Measurements from ENCODE around the gene CNPY3.

The CNPY3 gene

DNA sequence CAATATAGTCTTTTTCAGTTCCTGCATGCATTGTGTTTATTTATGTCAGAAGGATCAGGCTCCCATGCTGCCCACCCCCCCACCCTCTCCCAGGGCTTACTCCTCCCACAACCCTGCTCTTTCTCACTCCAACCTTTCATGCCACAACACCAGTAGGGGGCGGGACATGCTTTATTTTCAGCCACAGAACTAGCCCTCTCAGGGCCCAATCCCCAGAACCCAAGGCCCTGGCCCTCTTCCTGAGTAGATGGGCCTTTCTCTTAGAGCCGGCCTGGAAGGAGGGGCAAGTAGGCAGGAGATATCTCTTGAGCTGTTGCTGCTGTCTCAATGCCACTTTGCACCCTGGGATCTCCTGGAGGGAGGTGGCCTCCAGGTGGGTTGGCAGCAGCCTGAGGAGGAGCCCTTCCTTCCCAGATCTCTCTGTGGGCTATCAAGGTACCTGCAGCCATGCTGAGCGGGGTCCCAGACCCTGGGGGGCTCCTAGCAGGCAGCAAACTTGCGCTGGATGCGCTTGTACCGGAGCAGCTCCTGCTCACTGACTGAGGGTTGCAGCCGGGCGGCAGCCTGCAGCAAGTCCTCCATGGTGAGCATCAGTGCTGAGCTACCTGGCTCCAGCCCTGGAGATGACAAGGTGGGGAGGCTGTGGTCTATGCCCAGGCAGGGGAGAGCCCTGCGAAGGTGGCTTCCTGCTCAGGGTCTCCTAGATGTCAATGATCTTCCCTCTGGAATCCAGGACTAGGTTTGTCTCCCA is 34.8 kb downstream of the CNPY3 start:
- no peak for TF ChIP-seq EZH2 (IDR thresholded peaks at IDR 0.05; ENCODE audit: borderline replicate concordance, low read length)
- TF ChIP-seq, protein P1, sequence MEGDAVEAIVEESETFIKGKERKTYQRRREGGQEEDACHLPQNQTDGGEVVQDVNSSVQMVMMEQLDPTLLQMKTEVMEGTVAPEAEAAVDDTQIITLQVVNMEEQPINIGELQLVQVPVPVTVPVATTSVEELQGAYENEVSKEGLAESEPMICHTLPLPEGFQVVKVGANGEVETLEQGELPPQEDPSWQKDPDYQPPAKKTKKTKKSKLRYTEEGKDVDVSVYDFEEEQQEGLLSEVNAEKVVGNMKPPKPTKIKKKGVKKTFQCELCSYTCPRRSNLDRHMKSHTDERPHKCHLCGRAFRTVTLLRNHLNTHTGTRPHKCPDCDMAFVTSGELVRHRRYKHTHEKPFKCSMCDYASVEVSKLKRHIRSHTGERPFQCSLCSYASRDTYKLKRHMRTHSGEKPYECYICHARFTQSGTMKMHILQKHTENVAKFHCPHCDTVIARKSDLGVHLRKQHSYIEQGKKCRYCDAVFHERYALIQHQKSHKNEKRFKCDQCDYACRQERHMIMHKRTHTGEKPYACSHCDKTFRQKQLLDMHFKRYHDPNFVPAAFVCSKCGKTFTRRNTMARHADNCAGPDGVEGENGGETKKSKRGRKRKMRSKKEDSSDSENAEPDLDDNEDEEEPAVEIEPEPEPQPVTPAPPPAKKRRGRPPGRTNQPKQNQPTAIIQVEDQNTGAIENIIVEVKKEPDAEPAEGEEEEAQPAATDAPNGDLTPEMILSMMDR (IDR thresholded peaks at IDR 0.05; ENCODE audit: low read length): peak; percentile 32; the same call in 1 of the 2 replicates
- Histone ChIP-seq H3K27ac (ENCODE audit: low read depth, low read length, poor library complexity, severe bottlenecking) (no peak overlapping the region), H2AFZ (ENCODE audit: low read length) (no peak overlapping the region), H3K9me2 (ENCODE audit: low read depth, low read length) (no peaks in the 10 kb centered on the region), H3K4me2 (ENCODE audit: low read length) (no peak overlapping the region), H3K4me1 (ENCODE audit: insufficient read depth, low read length, severe bottlenecking) (peaks cover 9% of the 10 kb centered on the region), H4K20me1 (ENCODE audit: insufficient read depth, low read length) (no peaks in the 10 kb centered on the region), H3K4me3 (ENCODE audit: low read depth, low read length, poor library complexity, severe bottlenecking) (no peak overlapping the region), H3F3A (ENCODE audit: insufficient read depth, low read length) (no peaks in the 10 kb centered on the region), H3K9me3 (ENCODE audit: low read length) (no peaks in the 10 kb centered on the region), H3K27me3 (ENCODE audit: insufficient read depth, low read length) (no peaks in the 10 kb centered on the region), H3K36me3 (ENCODE audit: insufficient read depth, low read length) (peaks cover 25% of the 10 kb centered on the region; the same call in 1 of the 2 replicates), H3K9ac (ENCODE audit: low read length) (no peak overlapping the region), H3K79me2 (ENCODE audit: insufficient read depth, low read length) (no peaks in the 10 kb centered on the region)

DNA sequence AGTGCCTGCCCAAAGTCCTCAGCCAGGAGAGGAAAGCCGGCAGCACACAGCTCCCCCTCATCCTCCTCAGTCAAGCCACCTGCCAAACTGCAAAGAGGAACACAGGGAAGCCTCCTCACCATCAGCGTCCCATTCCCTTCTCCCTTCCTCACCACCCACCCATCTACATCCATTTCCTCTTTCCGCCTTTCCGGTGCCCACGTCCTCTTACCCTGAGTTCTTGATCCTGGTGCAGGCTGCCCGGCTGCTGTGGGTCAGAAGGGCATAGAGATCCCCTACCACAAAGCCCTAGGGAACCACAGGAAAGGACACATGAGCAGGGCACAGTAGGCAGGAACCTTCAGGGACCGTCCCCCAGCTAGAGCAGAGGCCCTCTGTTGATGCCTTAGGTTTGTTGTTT is 37.3 kb downstream of the CNPY3 start:
- H4K20me1 ChIP-seq (ENCODE audit: insufficient read depth, low read length): no peaks in the 10 kb centered on the region
- no peaks in the 10 kb centered on the region for H3K27me3 ChIP-seq (ENCODE audit: insufficient read depth, low read length)
- no peak overlapping the region for H3K4me3 ChIP-seq (ENCODE audit: low read depth, low read length, poor library complexity, severe bottlenecking)
- no peak overlapping the region for H2AFZ ChIP-seq (ENCODE audit: low read length)
- TF ChIP-seq, protein P1 (IDR thresholded peaks at IDR 0.05; ENCODE audit: low read length): no peak
- no peak for TF ChIP-seq EZH2 (IDR thresholded peaks at IDR 0.05; ENCODE audit: borderline replicate concordance, low read length)
- no peaks in the 10 kb centered on the region for H3K9me3 ChIP-seq (ENCODE audit: low read length)
- H3K9ac ChIP-seq (ENCODE audit: low read length): no peak overlapping the region
- no peaks in the 10 kb centered on the region for H3K4me1 ChIP-seq (ENCODE audit: insufficient read depth, low read length, severe bottlenecking)
- no peaks in the 10 kb centered on the region for H3K79me2 ChIP-seq (ENCODE audit: insufficient read depth, low read length)
- H3K27ac ChIP-seq (ENCODE audit: low read depth, low read length, poor library complexity, severe bottlenecking): no peak overlapping the region
- H3F3A ChIP-seq (ENCODE audit: insufficient read depth, low read length): no peaks in the 10 kb centered on the region
- no peak overlapping the region for H3K4me2 ChIP-seq (ENCODE audit: low read length)
- H3K9me2 ChIP-seq (ENCODE audit: low read depth, low read length): no peaks in the 10 kb centered on the region
- H3K36me3 ChIP-seq (ENCODE audit: insufficient read depth, low read length): peaks cover 25% of the 10 kb centered on the region; the same call in 1 of the 2 replicates

DNA sequence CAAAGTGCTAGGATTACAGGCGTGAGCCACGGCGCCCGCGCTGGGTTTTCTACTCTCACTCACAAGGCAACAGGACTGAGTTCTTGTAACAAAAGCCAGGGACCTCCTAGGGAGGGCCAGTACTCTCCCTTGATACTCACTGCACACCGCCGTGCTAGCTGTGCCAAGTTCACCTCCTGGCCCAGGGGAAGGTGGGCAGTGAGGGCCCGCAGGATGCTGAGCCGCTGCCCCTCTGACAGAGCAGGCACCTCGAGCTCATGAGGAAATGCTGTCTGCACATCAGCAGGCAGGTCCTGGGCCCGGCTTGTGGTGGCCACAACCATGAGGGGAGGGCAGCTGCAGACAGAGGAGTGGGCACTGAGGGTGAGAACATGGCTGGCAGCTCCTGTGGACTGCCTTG is 37.9 kb downstream of the CNPY3 start:
- Histone ChIP-seq H3K9ac (ENCODE audit: low read length) (no peak overlapping the region), H3K27ac (ENCODE audit: low read depth, low read length, poor library complexity, severe bottlenecking) (no peak overlapping the region), H3K9me3 (ENCODE audit: low read length) (no peaks in the 10 kb centered on the region), H3K36me3 (ENCODE audit: insufficient read depth, low read length) (peaks cover 22% of the 10 kb centered on the region; the same call in 1 of the 2 replicates), H3K4me2 (ENCODE audit: low read length) (no peak overlapping the region), H3K4me1 (ENCODE audit: insufficient read depth, low read length, severe bottlenecking) (no peaks in the 10 kb centered on the region), H4K20me1 (ENCODE audit: insufficient read depth, low read length) (no peaks in the 10 kb centered on the region), H3F3A (ENCODE audit: insufficient read depth, low read length) (no peaks in the 10 kb centered on the region), H3K27me3 (ENCODE audit: insufficient read depth, low read length) (no peaks in the 10 kb centered on the region), H2AFZ (ENCODE audit: low read length) (no peak overlapping the region), H3K9me2 (ENCODE audit: low read depth, low read length) (no peaks in the 10 kb centered on the region), H3K4me3 (ENCODE audit: low read depth, low read length, poor library complexity, severe bottlenecking) (no peak overlapping the region), H3K79me2 (ENCODE audit: insufficient read depth, low read length) (no peaks in the 10 kb centered on the region)
- TF ChIP-seq, protein P1 (IDR thresholded peaks at IDR 0.05; ENCODE audit: low read length): no peak
- TF ChIP-seq EZH2 (IDR thresholded peaks at IDR 0.05; ENCODE audit: borderline replicate concordance, low read length): no peak
